ENCODE results near the gene C11orf42.

The C11orf42 gene

DNA sequence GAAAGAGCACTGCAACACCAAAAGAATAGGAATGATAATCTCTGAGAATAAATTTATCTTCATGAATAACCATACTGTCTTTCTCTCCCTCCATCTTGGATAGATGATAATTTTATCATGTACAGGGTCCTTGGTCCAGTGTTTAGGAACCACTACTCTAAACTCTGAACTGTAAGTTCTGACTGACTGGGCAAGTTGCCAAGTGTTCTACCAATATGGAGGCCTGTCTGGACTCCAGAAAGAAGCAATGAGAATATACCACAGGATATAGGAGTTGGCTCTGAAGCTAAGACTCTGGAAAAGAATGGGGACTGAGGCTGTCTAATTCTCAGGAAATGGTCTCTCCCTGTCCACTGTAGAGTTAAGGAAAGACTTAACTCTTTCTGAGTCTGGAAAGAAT is 27.5 kb downstream of the C11orf42 start:
- no peak for DNase-seq
- no peak overlapping the region for H3K4me3 ChIP-seq (ENCODE audit: low read depth, low read length)
- TF ChIP-seq, protein P1, sequence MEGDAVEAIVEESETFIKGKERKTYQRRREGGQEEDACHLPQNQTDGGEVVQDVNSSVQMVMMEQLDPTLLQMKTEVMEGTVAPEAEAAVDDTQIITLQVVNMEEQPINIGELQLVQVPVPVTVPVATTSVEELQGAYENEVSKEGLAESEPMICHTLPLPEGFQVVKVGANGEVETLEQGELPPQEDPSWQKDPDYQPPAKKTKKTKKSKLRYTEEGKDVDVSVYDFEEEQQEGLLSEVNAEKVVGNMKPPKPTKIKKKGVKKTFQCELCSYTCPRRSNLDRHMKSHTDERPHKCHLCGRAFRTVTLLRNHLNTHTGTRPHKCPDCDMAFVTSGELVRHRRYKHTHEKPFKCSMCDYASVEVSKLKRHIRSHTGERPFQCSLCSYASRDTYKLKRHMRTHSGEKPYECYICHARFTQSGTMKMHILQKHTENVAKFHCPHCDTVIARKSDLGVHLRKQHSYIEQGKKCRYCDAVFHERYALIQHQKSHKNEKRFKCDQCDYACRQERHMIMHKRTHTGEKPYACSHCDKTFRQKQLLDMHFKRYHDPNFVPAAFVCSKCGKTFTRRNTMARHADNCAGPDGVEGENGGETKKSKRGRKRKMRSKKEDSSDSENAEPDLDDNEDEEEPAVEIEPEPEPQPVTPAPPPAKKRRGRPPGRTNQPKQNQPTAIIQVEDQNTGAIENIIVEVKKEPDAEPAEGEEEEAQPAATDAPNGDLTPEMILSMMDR (IDR thresholded peaks at IDR 0.05; ENCODE audit: low read depth, low read length) = no peak

DNA sequence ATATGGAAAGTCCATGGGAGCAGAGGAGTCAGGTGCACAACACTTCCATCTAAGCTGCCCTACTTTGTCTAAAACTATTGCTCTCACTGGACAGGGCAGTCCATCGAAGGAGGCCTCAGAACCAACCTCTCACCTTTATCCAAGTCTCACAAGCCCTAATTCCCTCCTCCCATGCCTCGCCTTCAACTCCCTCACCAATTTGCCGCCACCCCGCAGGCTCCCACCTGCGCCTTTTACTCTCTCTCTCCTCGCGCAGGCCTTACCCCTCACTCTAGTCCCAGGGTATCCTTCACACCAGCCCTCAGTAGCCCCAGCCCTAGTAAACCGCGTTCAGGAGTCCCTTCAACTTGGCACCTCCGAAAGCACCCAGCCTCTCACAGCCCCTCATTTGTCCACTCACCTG is 28.6 kb downstream of the C11orf42 start:
- H3K27me3 ChIP-seq (ENCODE audit: insufficient read depth, low read depth, severe bottlenecking) = peaks cover 1% of the 10 kb centered on the region
- DNase-seq = no peak
- TF ChIP-seq, protein P1 (IDR thresholded peaks at IDR 0.05; ENCODE audit: low read depth, low read length) = no peak
- no peaks in the 10 kb centered on the region; the same call in 1 of the 2 replicates for H3K36me3 ChIP-seq
- H3K4me3 ChIP-seq (ENCODE audit: low read depth, low read length) = peak overlapping the region; percentile 91
- no peaks in the 10 kb centered on the region for H3K9me3 ChIP-seq (ENCODE audit: severe bottlenecking)
- H3K27ac ChIP-seq = peak overlapping the region; percentile 45

More for the DNA sequence above, 27.5 kb downstream of the C11orf42 start:
- Histone ChIP-seq H3K27me3 (ENCODE audit: insufficient read depth, low read depth, severe bottlenecking) (no peaks in the 10 kb centered on the region), H3K27ac (no peak overlapping the region), H3K9me3 (ENCODE audit: severe bottlenecking) (no peaks in the 10 kb centered on the region), H3K36me3 (no peaks in the 10 kb centered on the region; the same call in 1 of the 2 replicates)

DNA sequence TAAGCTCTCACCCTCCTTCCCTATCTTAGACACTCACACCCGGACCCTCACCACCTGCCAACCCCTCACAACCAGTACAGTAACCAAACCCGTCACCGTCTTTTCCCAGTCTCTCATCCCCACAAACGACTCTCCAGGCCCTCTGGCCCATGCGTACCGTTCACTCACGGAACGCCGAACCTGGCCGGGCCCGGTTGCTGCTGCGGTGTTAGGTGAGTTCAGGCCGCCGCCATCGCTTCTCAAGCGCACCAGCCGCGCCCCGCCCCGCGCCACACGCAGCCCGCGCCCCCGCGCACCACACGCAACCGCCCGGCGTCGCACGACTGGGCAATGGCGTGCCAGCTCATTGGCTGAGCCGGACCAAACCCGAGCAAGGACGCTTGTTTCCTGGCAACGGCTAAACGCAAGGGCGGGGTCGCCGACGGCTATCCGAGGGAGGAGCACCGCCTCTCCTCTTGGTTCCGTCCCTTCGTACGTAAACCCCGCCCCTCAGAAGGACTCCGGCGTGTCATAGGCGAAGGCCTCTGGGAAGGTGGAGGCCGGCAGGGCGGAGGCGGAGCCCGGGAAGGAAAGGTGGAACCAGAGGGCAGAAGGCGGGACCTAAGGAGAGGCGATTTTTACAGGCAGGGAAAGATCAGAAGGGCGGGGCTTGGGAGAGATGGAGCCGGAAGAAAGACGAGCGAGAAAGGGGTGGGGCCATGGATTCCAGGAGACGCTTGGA is 29.2 kb downstream of the C11orf42 start, which contains the start of gene FHIP1B:
Gene FHIP1B, minus strand, starts transcription at position 250 of the 721 bp plus-strand sequence. CDS start 10,120 bp downstream, outside the sequence.
- peak; percentile 100 for DNase-seq
- H3K4me3 ChIP-seq (ENCODE audit: low read depth, low read length) = peak within 1 kb of the TSS; percentile 91
- no peaks in the 10 kb centered on the region for H3K9me3 ChIP-seq (ENCODE audit: severe bottlenecking)
- TF ChIP-seq, protein P1 (IDR thresholded peaks at IDR 0.05; ENCODE audit: low read depth, low read length) = no peak
- no peaks in the 10 kb centered on the region; the same call in 1 of the 2 replicates for H3K36me3 ChIP-seq
- peaks cover 3% of the 10 kb centered on the region for H3K27me3 ChIP-seq (ENCODE audit: insufficient read depth, low read depth, severe bottlenecking)
- peak within 1 kb of the TSS; percentile 45 for H3K27ac ChIP-seq

DNA sequence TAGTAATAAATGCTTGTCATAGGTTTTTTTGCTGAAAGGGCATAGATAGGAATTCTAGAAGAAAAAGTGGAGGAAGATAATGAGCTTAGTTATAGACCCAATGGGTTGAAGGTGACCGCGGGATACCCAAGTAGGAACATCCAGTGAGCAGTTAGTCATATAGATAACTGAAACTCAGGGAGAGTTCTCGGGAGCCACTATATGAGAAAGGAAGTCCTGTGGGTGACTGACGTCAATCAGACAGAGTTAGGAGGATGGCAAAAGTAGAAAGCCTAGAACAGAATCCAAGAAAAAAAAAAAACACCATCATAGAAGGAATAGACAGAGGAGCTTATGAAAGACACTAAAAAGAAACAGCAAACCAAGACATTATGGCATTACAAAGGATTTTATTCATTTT is 31.9 kb downstream of the C11orf42 start:
- H3K4me3 ChIP-seq (ENCODE audit: low read depth, low read length) = no peak overlapping the region
- DNase-seq = no peak
- H3K36me3 ChIP-seq = no peaks in the 10 kb centered on the region; the same call in 1 of the 2 replicates
- H3K27ac ChIP-seq = no peak overlapping the region
- H3K27me3 ChIP-seq (ENCODE audit: insufficient read depth, low read depth, severe bottlenecking) = peaks cover 3% of the 10 kb centered on the region
- TF ChIP-seq, protein P1 (IDR thresholded peaks at IDR 0.05; ENCODE audit: low read depth, low read length) = no peak
- H3K9me3 ChIP-seq (ENCODE audit: severe bottlenecking) = no peaks in the 10 kb centered on the region

DNA sequence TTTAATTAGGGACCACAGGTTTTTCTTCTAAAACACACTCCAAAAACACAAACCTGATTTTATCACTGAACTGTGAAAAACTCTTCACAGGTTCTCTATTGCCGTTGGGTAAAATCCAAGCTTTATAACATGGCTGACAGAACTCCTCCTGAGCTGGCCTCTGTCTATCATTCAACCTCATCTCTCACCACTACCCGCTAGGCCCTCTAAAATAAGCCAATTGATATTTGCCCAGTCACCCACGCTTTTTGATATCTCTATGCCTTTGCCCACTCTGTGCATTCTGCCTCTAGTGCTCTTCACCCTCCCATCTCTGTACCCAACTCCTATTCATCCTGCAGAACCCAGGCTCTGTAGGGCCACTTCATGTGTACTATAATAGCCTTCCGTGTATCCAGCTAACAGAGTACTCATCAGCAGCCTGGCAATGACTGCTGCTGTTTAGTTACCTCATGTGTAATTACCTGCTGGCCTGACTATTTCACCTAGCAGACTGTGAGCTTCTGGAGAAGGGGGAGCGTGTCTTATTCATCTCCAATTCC is 32.5 kb downstream of the C11orf42 start:
- DNase-seq = no peak
- Histone ChIP-seq H3K36me3 (no peaks in the 10 kb centered on the region), H3K9me3 (ENCODE audit: severe bottlenecking) (no peaks in the 10 kb centered on the region), H3K27ac (no peak overlapping the region), H3K4me3 (ENCODE audit: low read depth, low read length) (no peak overlapping the region), H3K27me3 (ENCODE audit: insufficient read depth, low read depth, severe bottlenecking) (peaks cover 3% of the 10 kb centered on the region)
- TF ChIP-seq, protein P1 (IDR thresholded peaks at IDR 0.05; ENCODE audit: low read depth, low read length) = no peak

All from WERI-Rb-1 (cell line).